K562 (cell line): ENCODE measurements around the gene VSTM2B. TPM values are rescaled to one million over a fixed set of nuclear protein-coding genes. Genes with fewer than 3 reads are reported as not detected.

Experiments
- ATAC-seq: fragments of 200-7000 bp; cut with Tn5 transposase; 3 replicates; pipeline ENCODE4 v1.9.1; 2020; ENCODE audit warnings: moderate library complexity
- BruUV-seq: library from RNA; stranded (reverse); fragments of 400-500 nt; replicated peaks from 2 replicates; lab custom pipeline; 2021; lab: Mats Ljungman, UMichigan
- CTCF ChIA-PET: fragments of 300-600 bp; formaldehyde crosslinking; extraction: SDS; loops from one replicate; lab custom pipeline; 2021; ENCODE audit warnings: low intra/inter-chr PET ratio; lab: Yijun Ruan, JAX
- POLR2A ChIA-PET: fragments of 300-600, 350-650 bp; sonication (Branson Sonifier 250); formaldehyde crosslinking; extraction: SDS; loops from one replicate; lab custom pipeline; 2021; ENCODE audit warnings: antibody characterized with exemption, inconsistent platforms; lab: Yijun Ruan, JAX
- DNase-seq, 4 experiments: peaks; one replicate each; pipeline versions ENCODE4 v3.0.0 to v3.0.0-alpha.2; 2011 to 2018; ENCODE audit warnings: low spot score in 3 of 4, mixed read lengths in 3 of 4; ENCODE audit errors: extremely low read depth in 1 of 4
- FAIRE-seq: peaks from 2 replicates; lab custom pipeline; 2011; peaks lifted over from hg19 to GRCh38; lab: Jason Lieb, UNC
- H2AFZ ChIP-seq: 2 replicates; pipeline ENCODE4 v1.6.0; 2011; ENCODE audit warnings: low read depth, low read length, control low read depth, inconsistent platforms
- H3K27ac ChIP-seq: fragments of 200-600 bp; 3 replicates; pipeline ENCODE4 v1.8.0; 2011; ENCODE audit warnings: low read depth, mild to moderate bottlenecking, control low read depth, inconsistent platforms, low read length, moderate library complexity, mixed read lengths; ENCODE audit errors: extremely low read depth
- H3K27me3 ChIP-seq, 2 experiments: fragments of 300-600 bp in 1 of 2; 2 replicates in 1 of 2; 3 replicates in 1 of 2; pipeline versions ENCODE4 v1.6.0 to v1.8.0; 2011; ENCODE audit warnings: inconsistent platforms in 2 of 2, low read length in 2 of 2, mild to moderate bottlenecking in 1 of 2, mixed read lengths in 1 of 2, moderate library complexity in 1 of 2; ENCODE audit not compliant: control insufficient read depth in 2 of 2, insufficient read depth in 2 of 2
- H3K36me3 ChIP-seq: fragments of 300-600 bp; 3 replicates; pipeline ENCODE4 v1.8.0; 2011; ENCODE audit warnings: mild to moderate bottlenecking, low read length, inconsistent platforms; ENCODE audit not compliant: control insufficient read depth, insufficient read depth
- H3K4me1 ChIP-seq, 2 experiments: fragments of 200-600 bp in 1 of 2; replicated peaks in 1 of 2; 2 replicates in 1 of 2; 3 replicates in 1 of 2; pipeline versions ENCODE4 v1.5.1 to v1.8.0; 2011; ENCODE audit warnings: inconsistent platforms in 2 of 2, low read length in 2 of 2, mild to moderate bottlenecking in 1 of 2, mixed read lengths in 1 of 2, moderate library complexity in 1 of 2; ENCODE audit not compliant: control insufficient read depth in 2 of 2, insufficient read depth in 2 of 2
- H3K4me2 ChIP-seq: 2 replicates; pipeline ENCODE4 v1.6.1; 2011; ENCODE audit warnings: low read length, control low read depth, inconsistent platforms, mixed read lengths; ENCODE audit not compliant: insufficient read depth
- H3K4me3 ChIP-seq: fragments of 200-600 bp; sonication (generic), shearing (Covaris generic); 2 replicates; pipeline ENCODE4 v1.5.1; 2016; ENCODE audit warnings: control low read depth, inconsistent platforms
- H3K79me2 ChIP-seq: fragments of 200-600 bp; 3 replicates; pipeline ENCODE4 v1.8.0; 2011; ENCODE audit warnings: low read length, inconsistent platforms; ENCODE audit not compliant: control insufficient read depth, insufficient read depth
- H3K9ac ChIP-seq, 2 experiments: 2 replicates each; pipeline versions ENCODE4 v1.6.0 to v1.6.1; 2011; ENCODE audit warnings: low read depth in 2 of 2, low read length in 2 of 2, control low read depth in 1 of 2, inconsistent platforms in 1 of 2, mild to moderate bottlenecking in 1 of 2, mixed read lengths in 1 of 2; ENCODE audit not compliant: insufficient read depth in 1 of 2
- H3K9me1 ChIP-seq: one replicate; pipeline ENCODE4 v1.6.0; 2011; ENCODE audit warnings: inconsistent platforms, mild to moderate bottlenecking, low read length, moderate library complexity; ENCODE audit not compliant: control insufficient read depth, insufficient read depth
- H3K9me3 ChIP-seq: replicated peaks from 2 replicates; pipeline ENCODE4 v1.5.1; 2011; ENCODE audit warnings: low read depth, low read length, inconsistent platforms; ENCODE audit not compliant: control insufficient read depth, insufficient read depth
- H4K20me1 ChIP-seq: replicated peaks from 2 replicates; pipeline ENCODE4 v1.6.1; 2011; ENCODE audit warnings: low read length, inconsistent platforms, mixed read lengths; ENCODE audit not compliant: control insufficient read depth, insufficient read depth
- EP300 ChIP-seq: IDR thresholded peaks from 2 replicates; pipeline ENCODE4 v1.6.1; 2012; ENCODE audit warnings: low read length, improper control_type of control experiment
- HINFP ChIP-seq: fragments of 450-650 bp; conservative IDR thresholded peaks from 2 replicates; pipeline ENCODE4 v1.6.1; 2016; ENCODE audit warnings: missing genetic modification characterization, low read depth, mild to moderate bottlenecking, control low read depth, missing compliant biosample characterization
- HMG20A ChIP-seq: fragments of 450-650 bp; formaldehyde crosslinking; conservative IDR thresholded peaks from 2 replicates; pipeline ENCODE4 v1.4.0; 2020; ENCODE audit warnings: mild to moderate bottlenecking, mixed read lengths
- NR2C2 ChIP-seq, 2 experiments: fragments of 200-800 bp in 1 of 2; sonication (Bioruptor generic) in 1 of 2; sonication (generic) in 1 of 2; formaldehyde crosslinking in 1 of 2; IDR thresholded peaks; 2 replicates each; pipeline versions ENCODE4 v1.6.1 to v1.8.0; 2016 to 2022; ENCODE audit warnings: mild to moderate bottlenecking in 1 of 2, missing compliant biosample characterization in 1 of 2, missing genetic modification characterization in 1 of 2, missing genetic modification reagents in 1 of 2
- PTRF ChIP-seq: fragments of 450-650 bp; IDR thresholded peaks from 2 replicates; pipeline ENCODE4 v1.6.1; 2016; ENCODE audit warnings: mild to moderate bottlenecking, missing genetic modification characterization, missing compliant biosample characterization
- SP1 ChIP-seq: sonication (generic); formaldehyde crosslinking; IDR thresholded peaks from 2 replicates; pipeline ENCODE4 v1.8.1; 2022; ENCODE audit warnings: mild to moderate bottlenecking, missing genetic modification reagents
- ZFPM2 ChIP-seq: fragments of 250-450 bp; sonication (Bioruptor Pico); IDR thresholded peaks from 2 replicates; pipeline ENCODE4 v1.5.1; 2022; ENCODE audit warnings: mild to moderate bottlenecking
- ZSCAN29 ChIP-seq: fragments of 450-650 bp; IDR thresholded peaks from 2 replicates; pipeline ENCODE4 v1.6.1; 2017
- WGBS: fragments of 100-300 bp; shearing (Covaris generic); methylation state at CpG from one replicate; pipeline ENCODE4 v1.1.6; 2016; ENCODE audit warnings: low coverage, mixed read lengths; ENCODE audit not compliant: insufficient coverage; ENCODE audit errors: missing lambda C conversion rate; 5-methylcytosine and 5-hydroxymethylcytosine counted together
- in situ Hi-C: fragments of 300-500 bp; cut with MboI; formaldehyde crosslinking; loops from 4 replicates; pipeline ENCODE4 v1.15.0; 2018; ENCODE audit warnings: inconsistent platforms, mixed read lengths
- intact Hi-C: fragments of 100-400 bp; cut with micrococcal nuclease; formaldehyde crosslinking; loops from 2 replicates; pipeline ENCODE4 v1.14.2; 2022
- polyA plus RNA-seq, 8 experiments: library from polyadenylated mRNA; depleted of rRNA in 4 of 8; stranded (reverse) in 5 of 8; unstranded in 3 of 8; fragments of >200 nt; fragmentation: Nextera tagmentation in 2 of 8; fragmentation: Illumina TruSeq in 1 of 8; extraction: Ambion mirVana in 2 of 8; extraction: Trizol in 1 of 8; gene quantifications; 2 replicates each; pipeline versions ENCODE4 v1.2.1 to v1.2.3, GENCODE V29; 2011 to 2014; ENCODE audit warnings: inconsistent platforms in 1 of 8, missing spikeins in 1 of 8
- total RNA-seq, 7 experiments: library from RNA; depleted of rRNA in 6 of 7; stranded (reverse); fragments of >200 nt in 6 of 7; fragmentation: Illumina TruSeq in 2 of 7; extraction: Trizol in 2 of 7; gene quantifications; 2 replicates each; pipeline versions ENCODE4 v1.2.1 to v1.2.3, GENCODE V29; 2011 to 2021; ENCODE audit warnings: low replicate concordance in 1 of 7

VSTM2B gene
- total and polyA plus RNA-seq, 9 of the 15 experiments (the other 6 are each of a cell fraction or from before 2014, with no cell fraction given) = not detected

DNA sequence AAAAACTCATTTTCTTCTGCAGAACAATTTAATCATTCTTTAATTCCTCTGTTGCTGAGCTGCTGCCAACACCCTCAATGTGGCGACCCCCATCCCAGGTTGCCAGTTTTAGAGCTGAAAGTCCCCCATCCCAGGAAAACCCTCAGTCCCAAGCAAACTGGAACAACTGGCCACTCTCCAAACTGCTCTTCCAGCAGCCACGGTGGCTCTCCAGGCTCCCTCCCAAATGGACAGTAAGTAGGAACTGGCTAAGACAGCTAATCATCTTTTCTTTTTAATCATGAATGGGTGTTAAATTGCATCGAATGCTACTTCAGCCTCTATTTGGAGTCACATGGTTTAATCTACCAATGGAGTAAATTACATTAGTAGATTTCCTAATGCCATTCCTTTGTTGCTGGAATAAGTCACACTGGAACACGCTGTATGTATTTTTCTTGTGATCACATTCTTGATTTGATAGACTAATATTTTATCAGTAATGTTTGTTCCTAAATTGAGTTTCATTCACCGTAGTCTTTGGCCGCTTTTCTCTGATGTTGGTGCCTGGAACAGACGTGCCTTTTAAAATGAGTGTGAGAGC lies 33.7 kb upstream of the VSTM2B start:
- Histone ChIP-seq H2AFZ (no peak overlapping the region), H3K36me3 (no peaks in the 10 kb centered on the region), H3K9me3 (no peaks in the 10 kb centered on the region), H3K9ac (no peak overlapping the region), H3K79me2 (no peaks in the 10 kb centered on the region), H4K20me1 (no peaks in the 10 kb centered on the region), H3K27me3 (peaks cover 0 to 27% of the 10 kb centered on the region in 2 experiments; a peak in 2 of 5 replicates), H3K4me2 (no peak overlapping the region), H3K27ac (no peak overlapping the region), H3K9me1 (no peaks in the 10 kb centered on the region), H3K4me3 (no peak overlapping the region), H3K4me1 (no peaks in the 10 kb centered on the region)
- no peak for DNase-seq
- no peak for FAIRE-seq
- ATAC-seq = no peak
- POLR2A ChIA-PET = interaction anchor here (1.3 kb wide), 1 partner anchor 11 kb away, joined by 5 read pairs; no protein-coding TSS in a partner anchor
- in situ Hi-C loops (no loop called here), intact Hi-C loops (no loop called here)
- TF ChIP-seq HMG20A (CRISPR knock-in tag) (no peak), HINFP (no peak), PTRF (tag) (no peak)
- CTCF ChIA-PET = no interaction called here
- WGBS = under 1% methylated on average over 7 of the region's 7 CpGs
- BruUV-seq = no TSS peak

- in situ Hi-C loops = no loop called here
- TF ChIP-seq NR2C2 (CRISPR knock-in tag; IDR thresholded peaks at IDR 0.05) = no peak
- no peak for TF ChIP-seq NR2C2 (tag; IDR thresholded peaks at IDR 0.05)
- no peak for TF ChIP-seq EP300
- no peak for TF ChIP-seq SP1 (CRISPR knock-in tag)
- TF ChIP-seq ZSCAN29 = no peak
- TF ChIP-seq ZFPM2 (CRISPR knock-in tag) = no peak
Observed at GRCh38 chr19:29492769-29493168, 33.0 kb upstream of the VSTM2B start.

More at GRCh38 chr19:29492769-29493168, 33.0 kb upstream of the VSTM2B start:
- no peak for FAIRE-seq
- Histone ChIP-seq H3K4me3 (no peak overlapping the region), H3K9me3 (no peaks in the 10 kb centered on the region), H2AFZ (no peak overlapping the region), H3K9ac (no peak overlapping the region), H3K36me3 (no peaks in the 10 kb centered on the region), H3K4me2 (no peak overlapping the region), H3K27me3 (peaks cover 0 to 29% of the 10 kb centered on the region in 2 experiments; a peak in 2 of 5 replicates), H3K79me2 (no peaks in the 10 kb centered on the region), H3K9me1 (no peaks in the 10 kb centered on the region), H4K20me1 (no peaks in the 10 kb centered on the region), H3K27ac (no peak overlapping the region), H3K4me1 (no peaks in the 10 kb centered on the region)
- no peak for DNase-seq
- WGBS = 0% methylated on average over 7 of the region's 7 CpGs
- POLR2A ChIA-PET = no interaction called here
- no peak for ATAC-seq
- BruUV-seq = no TSS peak
- intact Hi-C loops = no loop called here
- CTCF ChIA-PET = no interaction called here
